ENCODE results near the gene EXOSC3.
"Not testable (repeated sequence)": the region's sequence is repeated elsewhere in the genome, so short reads cannot be mapped to it uniquely, and the experiment has no call there.

Gene EXOSC3

DNA sequence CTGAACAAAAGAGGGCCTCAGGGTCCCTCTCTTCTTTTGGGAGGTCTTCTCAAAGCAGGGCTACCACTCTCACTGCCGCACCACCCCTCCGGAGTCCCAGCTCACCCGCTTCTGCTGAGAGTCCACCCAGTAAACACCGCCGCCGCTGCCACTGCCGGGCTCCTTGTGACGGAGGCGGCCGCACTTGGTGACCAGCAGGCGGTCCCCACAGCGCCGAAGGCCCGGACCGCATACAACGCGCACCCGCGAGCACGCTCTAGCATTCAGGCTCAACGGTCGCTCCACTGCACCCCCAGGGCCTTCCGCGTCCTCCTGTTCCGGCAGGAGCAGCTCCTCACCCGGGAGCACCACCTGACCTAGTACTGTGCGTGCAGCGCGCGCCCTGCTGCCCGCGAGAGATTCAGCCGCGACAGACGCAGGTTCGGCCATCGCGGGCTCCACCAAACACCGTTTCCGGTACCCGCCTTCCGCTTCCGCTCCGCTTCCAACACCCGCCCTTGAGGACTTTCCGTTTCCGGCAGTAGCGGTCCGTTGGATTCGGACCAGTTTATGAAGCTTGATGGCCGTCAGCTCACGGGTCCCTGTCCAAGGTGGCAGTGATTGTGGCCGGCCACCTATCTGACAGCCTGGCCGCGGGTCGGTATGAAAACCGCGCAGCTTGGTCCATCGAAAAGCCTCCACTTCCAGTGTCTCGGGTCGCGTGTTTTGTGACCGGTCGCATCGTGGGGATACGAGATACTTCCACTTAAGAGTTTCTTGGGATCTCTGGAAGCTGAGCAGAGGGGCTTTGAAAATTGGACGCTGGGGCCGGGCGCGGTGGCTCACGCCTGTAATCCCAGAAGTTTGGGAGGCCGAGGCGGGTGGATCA lies at the start of gene EXOSC3:
Gene EXOSC3, minus strand, starts transcription at position 449 of the 868 bp plus-strand sequence. Its CDS starts 20 bp downstream, at position 429.
- peak; percentile 77 for DNase-seq

GRCh38 chr9:37827483-37828165 lies 42.8 kb upstream of the EXOSC3 start:
- no peak for DNase-seq

GRCh38 chr9:37825174-37825573 lies 40.3 kb upstream of the EXOSC3 start:
- not testable (repeated sequence) for DNase-seq

GRCh38 chr9:37820142-37820541 lies 35.3 kb upstream of the EXOSC3 start:
- DNase-seq = no peak

- DNase-seq = no peak
These were observed 34.0 kb upstream of the EXOSC3 start for GRCh38 chr9:37818849-37819248.

DNA sequence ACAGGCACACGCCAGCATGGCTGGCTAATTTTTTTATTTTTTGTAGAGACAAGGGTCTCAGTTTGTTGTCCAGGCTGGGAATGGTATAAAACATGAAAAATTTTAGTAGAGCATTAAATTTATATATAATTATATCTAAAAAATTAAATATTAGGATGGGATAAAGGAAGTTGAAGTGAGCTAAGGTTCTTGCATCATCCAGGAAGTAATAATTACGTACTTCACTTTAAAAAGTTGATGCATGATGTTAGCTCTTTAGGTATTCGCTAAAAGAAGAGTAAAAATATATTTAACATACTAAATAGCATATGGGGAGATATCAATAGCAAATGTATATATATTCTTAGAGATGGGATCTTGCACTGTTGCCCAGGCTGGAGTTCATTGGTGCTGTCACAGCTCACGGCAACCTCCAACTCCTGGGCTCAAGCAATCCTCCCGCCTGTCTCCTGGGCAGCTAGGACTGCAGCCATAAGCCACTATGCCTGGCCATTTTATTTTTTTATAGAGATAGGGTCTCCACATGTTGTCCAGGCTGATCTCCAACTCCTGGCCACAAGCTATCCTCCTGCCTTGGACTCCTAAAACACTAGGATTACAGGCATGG lies 28.0 kb upstream of the EXOSC3 start:
- DNase-seq = no peak

- DNase-seq = no peak
These were observed 27.1 kb upstream of the EXOSC3 start for GRCh38 chr9:37811906-37812476.

DNA sequence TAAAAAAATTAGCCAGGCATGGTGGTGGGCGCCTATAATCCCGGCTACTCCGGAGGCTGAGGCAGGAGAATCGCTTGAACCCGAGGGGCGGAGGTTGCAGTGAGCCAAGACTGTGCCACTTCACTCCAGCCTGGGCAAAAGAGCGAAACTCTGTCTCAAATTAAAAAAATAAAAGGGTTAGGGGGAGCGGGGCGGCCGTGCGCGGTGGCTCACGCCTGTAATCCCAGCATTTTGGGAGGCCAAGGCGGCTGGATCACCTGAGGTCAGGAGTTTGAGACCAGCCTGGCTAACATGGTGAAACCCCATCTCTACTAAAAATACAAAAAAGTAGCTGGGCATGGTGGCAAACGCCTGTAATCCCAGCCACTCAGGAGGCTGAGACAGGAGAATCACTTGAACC lies 24.8 kb upstream of the EXOSC3 start:
- DNase-seq = not testable (repeated sequence)

DNA sequence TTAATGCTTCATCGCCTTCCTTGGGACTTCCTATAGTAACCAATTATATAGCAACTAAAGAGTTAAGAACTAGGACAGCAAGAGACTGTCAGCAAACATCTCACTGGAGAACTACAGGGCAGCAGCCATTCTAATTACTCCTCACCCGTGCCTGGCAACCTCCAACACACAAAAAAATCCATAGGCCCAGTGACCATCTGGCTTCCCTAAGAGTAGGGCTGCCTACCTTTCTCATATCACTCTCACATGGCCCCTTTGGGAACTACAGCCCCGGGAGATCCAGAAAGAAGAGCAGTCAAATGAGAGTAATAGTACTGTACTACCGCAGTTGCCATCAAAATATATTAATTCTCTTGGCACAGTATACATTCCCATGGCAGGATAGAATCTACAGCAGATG lies 21.4 kb upstream of the EXOSC3 start:
- peak; percentile 93 for DNase-seq

DNA sequence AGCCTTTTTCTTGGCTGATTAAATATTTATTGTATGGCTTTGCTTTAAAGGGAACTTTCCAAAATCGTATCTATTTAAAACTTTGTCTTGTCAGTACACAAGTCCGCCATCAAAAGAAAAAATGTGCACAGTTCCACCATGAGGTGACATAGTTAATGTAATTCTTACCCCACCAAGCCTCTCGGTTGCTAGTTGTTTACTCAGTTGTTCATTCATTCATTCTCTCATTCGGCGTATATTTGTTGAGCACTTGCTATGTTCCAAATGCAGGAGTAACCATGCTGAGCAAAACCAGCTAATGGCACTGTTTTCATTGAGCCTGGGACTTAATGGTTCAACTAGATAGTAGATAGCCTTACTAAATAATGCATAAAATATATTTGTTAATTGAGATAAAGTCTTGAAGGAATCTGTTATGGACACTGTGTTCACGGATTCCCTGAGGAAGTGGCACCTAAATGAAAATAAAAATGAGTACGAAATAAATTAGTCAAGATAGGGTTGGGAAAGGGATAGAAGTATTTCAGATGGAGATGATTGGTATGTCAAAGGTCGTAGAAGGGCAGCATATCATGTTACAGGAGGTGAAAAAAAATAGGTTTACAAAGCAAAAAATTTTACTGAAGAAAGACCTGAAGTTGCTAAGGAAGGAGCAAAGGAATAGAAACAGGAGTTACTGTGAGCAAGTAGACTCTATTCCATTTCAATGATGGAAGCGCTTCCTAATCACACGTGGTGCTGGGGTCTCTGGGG lies 17.3 kb upstream of the EXOSC3 start:
- DNase-seq = no peak

DNA sequence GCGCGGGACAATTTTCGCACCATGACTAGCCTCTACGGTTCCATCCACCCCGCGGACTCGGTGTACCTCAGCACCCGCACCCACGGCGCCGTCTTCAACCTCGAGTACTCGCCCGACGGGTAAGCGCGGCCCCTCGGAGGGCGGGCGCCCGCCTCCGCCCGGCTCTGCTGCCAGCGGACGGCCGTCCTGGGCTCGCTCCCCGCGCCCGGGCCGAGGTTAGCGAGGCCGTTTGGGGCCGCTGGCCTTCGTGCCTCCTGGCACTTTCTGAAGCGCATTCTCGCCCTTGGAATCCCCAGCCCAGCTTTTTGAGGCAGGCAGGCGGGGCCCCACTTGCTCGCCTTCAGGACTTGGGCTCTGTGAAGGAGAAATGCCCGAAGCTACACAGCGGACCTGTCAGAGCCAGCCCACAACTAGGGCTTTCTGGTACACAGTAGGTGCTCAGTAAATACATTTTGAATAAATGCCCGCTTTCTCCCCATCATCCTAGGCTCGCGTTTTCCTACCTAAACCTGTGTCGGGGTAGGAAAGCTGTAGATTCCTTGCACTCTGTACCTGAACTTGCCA lies 16.5 kb upstream of the EXOSC3 start:
- no peak for DNase-seq

GRCh38 chr9:37800631-37801286 lies 15.9 kb upstream of the EXOSC3 start, which contains the start of gene DCAF10:
TSS of gene DCAF10 (plus strand) at chr9:37800797. CDS start at chr9:37800867, 70 bp downstream.
- peak; percentile 44 for DNase-seq

DNA sequence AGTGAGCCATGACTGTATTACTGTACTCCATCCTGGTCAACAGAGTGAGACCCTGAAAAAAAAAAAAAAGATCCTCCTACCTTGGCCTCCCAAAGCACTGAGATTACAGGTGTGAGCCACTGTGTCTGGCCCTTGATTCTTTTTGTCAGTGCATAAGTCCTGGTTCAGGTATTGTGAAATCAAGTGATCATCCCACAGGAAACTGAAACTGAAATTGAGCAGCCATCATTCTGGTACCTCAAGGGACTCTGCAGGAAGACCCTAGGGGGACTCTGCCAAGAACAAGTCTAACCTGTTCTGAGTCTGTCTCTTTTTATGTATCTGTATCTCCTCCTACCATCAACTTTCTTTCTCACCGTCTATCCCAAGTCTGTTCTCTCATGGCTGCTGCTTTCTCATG lies 13.8 kb upstream of the EXOSC3 start:
- DNase-seq = no peak

- no peak for DNase-seq
These were observed 11.4 kb upstream of the EXOSC3 start for GRCh38 chr9:37796232-37796631.

GRCh38 chr9:37792122-37792521 lies 7.3 kb upstream of the EXOSC3 start:
- DNase-seq = no peak

DNA sequence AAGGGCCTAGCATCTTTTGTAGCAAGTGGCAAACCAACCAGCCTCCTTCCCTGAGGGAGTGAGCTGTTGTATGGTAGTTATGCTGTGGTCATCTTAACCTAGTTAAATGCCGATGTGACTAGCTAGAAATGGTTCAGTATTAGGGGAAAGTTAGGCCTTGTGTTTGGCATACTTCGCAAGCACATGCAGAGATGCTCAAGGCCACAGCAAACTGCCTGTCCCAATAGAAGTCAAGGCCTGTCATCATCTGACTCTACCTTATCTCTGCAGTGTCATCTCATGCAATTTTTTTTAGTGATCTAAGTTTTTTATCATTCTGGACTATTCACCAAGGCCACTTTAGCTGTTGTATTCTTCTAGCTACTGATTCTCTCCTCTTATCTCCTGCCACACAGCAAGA lies 5.2 kb upstream of the EXOSC3 start:
- no peak for DNase-seq

- DNase-seq = no peak
These were observed 3.5 kb upstream of the EXOSC3 start for GRCh38 chr9:37788332-37788731.

GRCh38 chr9:37787059-37787458 lies 2.2 kb upstream of the EXOSC3 start:
- no peak for DNase-seq

DNA sequence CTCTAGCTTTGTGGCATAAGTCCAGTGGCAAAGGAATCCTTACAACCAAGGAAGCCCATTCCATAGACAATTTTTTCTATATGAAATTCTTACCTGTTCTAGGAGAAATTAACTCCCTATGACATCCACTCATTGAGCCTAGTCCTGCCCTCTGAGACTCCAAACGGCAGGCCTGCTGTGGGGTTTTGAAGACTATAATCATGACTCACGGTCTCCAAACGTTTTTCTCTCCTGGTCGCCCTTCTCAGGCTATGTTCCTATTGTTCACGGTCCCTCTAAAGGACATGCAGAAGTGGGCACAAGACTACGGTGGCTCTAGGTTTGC lies 611 bp downstream of the EXOSC3 start:
- DNase-seq = no peak

DNA sequence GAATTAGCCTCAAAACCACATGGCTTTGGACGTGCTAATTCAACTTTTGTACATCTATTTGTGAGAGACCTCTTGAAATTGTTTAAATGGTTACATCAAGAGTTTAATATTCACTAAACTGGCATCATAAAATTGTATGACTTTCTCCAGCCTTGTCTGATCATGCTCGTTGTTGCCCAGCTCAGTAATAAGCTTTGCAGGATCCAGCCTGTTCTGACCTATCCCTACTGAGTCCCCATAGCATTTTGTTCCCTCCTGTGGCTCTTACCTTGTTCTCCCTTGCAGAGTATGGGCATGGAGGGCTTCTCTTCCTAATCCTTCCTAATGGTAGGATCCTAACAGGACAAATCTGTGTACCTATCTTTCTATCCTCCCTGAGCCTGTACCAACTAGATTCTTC lies 6.3 kb downstream of the EXOSC3 start:
- DNase-seq = no peak

- DNase-seq = no peak
These were observed 8.5 kb downstream of the EXOSC3 start for GRCh38 chr9:37776328-37776727.

Measured in NCI-H1694 treated with DMSO at 0.1 percent for 48 hours (cell line).